Activated CD8-positive, alpha-beta memory T cell treated with anti-CD3 and anti-CD28 coated beads, Interleukin-2, amount 50 U/mL, for 48 hours (primary cell): ENCODE measurements around the gene PKD1.
"Not testable (repeated sequence)": the region's sequence is repeated elsewhere in the genome, so short reads cannot be mapped to it uniquely, and the experiment has no call there.

Experiments used
- DNase-seq: peaks from one replicate; pipeline ENCODE4 v3.0.0-alpha.2; 2020

The PKD1 gene

DNA sequence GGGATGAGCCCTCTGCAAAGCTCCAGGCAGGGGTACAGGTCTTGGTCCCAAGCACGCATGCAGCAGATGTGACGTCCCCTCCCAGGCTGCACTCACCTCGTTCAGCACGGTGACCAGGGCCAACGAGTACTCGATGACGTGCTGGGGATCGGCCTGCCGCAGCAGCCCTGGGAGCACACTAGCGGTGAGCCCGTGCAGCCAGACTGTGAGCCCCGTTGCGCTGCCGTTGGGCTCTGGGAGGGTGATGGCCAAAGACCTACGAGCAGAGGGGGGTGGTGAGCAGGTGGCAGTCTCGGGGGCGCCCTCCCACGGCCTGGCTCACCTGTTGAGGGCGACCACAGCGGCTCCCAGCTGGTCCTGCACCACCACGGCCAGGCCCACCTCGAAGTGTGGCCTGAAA is 29.9 kb downstream of the PKD1 start:
- not testable (repeated sequence) for DNase-seq

- not testable (repeated sequence) for DNase-seq
These were observed 30.4 kb downstream of the PKD1 start for GRCh38 chr16:2105291-2105690.

DNA sequence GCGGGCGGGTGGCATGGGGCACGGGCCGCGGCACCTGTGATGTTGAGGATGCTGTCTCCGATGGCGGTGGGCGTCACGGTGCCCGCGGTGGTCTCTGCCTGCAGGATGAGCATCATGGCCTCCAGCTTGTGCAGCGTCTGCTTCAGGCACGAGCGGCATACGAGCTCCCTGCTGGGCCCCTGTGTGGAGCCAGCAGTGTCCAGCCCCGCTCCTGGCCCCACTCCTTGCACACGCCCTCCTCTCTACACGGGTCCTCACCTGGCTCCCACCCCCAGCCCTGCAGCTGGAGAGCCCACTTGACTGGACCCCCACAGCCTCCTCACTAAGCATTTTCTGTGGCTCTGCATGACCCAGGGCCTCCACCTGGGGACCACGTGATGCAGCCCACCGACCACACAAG is 31.2 kb downstream of the PKD1 start:
- DNase-seq: not testable (repeated sequence)

DNA sequence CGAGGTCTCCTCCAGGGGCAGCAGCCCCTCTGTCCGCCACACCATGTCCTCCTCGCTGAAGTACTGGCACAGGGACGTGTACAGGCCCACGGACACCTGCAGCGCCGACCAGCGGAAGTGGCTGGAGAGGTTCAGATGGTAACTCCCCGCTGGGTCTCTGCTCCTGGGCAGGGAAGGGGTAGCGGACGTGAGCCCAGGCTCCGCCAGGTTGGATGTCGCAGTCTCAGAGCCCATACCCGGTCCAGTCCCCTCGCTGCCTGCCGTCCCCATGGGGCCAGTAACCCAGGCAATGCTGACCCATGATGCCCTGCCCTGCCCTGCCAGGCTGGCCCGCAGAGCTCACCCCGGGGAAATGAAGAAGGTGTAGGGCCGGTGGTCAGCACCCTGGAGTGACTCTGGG is 33.2 kb downstream of the PKD1 start:
- no peak for DNase-seq

- DNase-seq: not testable (repeated sequence)
These were observed 34.1 kb downstream of the PKD1 start for GRCh38 chr16:2101581-2101980.

- not testable (repeated sequence) for DNase-seq
These were observed 38.0 kb downstream of the PKD1 start for GRCh38 chr16:2097689-2098088.

- DNase-seq: no peak
These were observed 38.7 kb downstream of the PKD1 start for GRCh38 chr16:2096853-2097595.

DNA sequence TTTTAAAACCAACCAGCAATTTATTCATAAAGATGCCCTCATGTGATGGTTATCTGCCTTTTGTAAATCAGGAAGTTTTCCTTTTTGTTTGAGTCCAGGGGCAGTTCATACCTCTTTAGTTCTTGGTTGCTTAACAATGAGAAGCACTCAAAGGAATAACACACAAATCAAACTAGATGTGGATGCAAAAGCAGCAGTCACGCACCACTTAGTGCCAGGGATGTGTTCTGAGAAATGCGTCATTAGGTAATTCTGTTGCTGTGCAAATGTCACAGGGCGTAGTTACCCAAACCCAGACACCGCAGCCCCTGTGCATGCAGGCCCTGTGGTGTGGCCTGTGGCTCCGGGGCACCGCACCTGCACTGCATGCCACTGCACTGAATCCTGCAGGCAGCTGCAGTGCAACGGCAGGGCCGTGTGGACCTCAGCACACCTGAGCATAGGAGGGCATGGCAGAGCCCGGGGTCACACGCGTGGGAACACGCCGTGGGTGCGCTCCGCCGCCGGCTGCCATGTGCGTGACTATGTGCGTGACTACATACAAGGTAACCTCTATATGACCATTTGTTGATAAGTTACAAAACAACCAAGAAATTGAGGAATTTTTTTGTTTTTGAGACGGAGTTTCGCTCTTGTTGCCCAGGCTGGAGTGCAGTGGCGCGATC is 39.6 kb downstream of the PKD1 start:
- no peak for DNase-seq

DNA sequence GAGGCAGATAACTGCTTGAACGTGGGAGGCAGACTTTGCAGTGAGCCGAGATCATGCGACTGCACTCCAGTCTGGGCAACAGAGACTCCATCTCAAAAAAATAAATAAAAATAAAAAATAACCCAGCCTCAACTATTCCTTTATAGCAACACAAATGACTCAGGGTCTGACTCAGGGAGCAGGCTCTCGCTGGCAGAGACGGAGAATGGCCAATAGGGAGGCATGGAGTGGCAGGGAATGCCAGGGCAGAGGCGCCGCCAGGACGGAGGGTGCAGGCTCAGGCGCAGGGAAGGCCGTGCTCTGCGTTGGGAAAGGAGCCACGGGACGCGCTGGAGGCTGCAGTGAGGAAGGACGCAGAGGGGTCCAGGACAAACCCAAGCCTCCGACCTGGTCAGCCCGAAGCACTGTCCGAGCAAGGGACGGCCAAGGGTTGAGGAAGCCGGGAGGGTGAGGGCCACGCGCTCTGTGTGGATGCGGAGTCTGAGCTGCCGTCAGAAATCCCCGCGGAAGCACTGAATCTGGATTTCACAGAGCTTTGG is 40.3 kb downstream of the PKD1 start:
- no peak for DNase-seq

- no peak for DNase-seq
These were observed 41.9 kb downstream of the PKD1 start for GRCh38 chr16:2093793-2094192.

DNA sequence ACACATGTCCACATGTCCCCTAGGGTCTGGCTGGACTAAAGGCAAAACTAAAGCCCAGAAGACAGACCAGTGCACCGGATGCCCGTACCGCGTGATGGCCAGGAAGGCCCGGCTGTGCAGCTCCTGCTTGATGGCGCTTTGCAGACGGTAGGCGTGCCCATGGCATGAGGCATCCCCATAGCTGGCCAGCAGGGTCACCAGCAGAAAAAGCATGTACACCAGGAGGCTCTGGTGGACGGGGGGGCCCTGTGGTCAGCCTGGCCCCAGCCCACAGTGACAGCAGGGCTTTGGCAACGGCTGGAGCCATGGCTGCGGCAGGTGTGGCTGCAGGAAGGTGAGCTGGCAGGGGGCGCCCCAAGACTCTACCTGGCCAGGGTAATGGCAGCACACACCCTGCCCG is 42.8 kb downstream of the PKD1 start:
- DNase-seq: no peak

DNA sequence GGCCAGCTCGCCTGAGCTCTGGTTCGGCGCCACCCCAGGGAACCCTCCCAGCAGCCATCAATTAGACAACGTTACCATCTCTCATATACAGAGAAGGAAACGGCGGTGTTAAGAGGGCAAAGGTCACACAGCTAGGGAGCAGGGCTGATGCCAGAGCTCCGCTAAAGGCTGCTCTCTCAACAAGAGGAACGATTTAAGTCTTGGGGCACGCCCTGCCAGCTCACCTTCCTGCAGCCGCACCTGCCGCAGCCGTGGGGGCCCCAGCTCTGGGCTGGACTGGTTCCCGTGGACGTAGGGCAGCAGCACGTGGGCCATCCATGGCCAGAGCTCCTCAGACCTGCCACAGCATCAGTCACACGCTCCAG is 43.5 kb downstream of the PKD1 start:
- DNase-seq: no peak

DNA sequence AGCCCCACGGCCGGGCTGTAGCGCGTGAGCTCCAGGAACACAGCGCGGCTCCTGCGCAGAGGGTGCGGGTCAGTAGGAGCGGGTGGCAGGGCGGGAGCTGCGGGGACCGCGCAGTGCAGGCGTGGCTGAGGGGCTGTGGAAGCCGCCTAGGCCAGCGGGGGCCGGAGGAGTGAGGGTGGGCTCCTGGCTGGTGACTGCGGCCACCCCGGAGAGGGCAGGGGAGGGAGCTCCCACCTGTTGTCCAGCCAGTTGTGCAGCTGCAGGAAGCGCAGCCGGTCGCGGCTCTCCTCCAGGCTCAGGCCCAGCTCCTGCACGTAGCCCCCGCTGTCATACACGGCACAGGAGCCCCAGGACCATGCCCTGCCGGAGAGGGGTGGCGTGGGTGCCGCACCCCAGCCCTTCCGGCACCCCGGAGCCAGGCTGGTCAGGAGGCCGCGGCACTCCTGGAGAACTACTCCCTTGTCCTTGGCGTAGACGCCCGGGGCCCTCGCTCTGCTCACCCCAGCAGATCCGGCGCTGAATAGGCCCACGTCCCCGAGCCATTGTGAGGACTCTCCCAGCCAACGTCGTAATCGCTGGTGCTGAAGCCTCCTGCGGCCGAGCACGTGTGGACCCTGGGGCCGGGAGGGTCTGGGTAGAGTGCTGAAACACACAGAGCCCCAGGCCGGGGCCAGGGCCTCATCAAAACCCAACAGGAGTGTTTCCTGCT is 44.0 kb downstream of the PKD1 start:
- no peak for DNase-seq

DNA sequence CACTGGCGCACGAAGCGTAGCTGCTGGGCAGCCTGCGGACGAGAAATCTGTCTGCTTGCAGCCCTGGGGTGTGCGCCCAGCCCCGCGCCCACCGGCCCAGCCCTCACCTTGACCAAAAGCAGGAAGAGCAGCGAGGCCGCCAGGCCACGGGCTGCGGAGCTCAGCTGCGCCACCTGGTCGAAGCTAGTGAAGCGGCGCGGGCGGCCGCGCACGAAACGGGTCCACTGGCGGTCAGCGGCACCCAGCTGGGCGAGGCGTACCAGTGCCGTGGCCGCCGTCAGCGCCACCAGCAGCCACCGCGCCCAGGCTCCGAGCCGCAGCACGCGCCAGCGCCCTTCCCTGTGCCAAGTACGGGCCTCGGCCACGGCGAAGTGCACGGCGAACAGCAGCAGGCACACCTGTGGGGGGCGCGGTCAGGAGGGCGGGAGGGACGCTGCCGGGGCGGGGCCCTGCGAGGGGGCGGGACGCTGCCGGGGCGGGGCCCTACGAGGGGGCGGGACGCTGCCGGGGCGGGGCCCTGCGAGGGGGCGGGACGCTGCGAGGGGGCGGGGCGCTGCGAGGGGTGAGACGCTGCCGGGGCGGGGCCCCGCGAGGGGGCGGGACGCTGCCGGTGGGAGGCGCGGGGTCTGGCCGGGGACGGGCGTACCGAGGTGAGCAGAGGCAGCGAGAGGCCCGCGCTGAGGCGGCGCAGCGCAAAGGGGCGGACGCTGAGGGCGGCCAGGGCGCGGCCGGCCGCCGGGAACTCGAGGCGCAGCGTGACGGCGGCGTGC is 44.7 kb downstream of the PKD1 start:
- DNase-seq: no peak

DNA sequence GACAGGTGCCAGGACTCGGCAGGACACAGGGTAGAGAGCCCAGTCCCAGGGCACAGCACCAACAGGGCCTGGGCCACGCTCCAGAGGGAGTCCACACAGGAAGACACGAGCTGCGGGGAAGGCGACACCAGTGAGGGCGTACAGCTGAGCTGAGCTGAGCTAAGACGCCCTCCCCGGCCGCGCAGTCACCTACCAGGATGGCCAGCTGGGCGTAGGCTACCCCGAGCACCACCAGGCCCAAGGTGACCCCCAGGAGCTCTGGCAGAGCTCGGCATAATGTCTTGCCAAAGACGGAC is 45.3 kb downstream of the PKD1 start:
- DNase-seq: no peak

DNA sequence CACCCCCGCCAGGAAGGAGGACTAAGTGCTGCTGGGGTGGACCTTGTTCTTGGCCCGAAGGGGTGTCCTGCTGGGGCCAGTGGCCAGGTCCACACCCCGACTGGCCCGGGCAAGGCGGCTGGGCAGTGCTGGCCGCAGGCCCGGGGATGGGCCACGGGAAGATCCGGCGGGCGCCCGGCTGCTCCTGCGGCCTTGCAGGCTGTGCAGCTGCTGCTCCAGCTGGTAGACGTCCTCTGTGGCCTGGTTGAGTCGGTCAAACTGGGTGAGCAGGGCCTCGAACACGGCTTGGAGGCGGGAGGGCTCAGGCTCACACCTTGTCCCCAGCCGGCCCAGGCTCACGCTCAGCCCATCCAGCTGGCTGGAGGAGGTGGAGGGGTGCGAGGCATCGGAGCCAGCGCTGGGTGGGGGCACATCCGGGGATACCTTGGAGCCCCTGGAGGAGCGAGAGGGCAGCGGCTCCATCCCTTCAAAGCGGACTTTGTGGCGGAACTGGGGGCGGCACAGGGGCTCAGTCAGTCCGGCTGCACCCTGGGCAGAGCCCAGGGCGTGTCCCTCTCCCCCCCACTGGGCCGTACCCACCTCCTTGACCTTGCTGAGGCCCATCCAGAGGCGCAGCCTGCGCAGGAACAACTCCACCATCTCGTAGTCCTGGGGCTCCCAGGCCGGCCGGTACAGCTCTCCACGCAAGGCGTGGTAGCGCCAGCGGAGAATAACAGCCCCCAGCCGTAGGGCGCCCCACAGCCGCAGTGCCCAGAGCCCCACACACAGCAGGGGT is 45.8 kb downstream of the PKD1 start:
- DNase-seq: no peak

- DNase-seq: no peak
These were observed 46.8 kb downstream of the PKD1 start for GRCh38 chr16:2088759-2089358.

DNA sequence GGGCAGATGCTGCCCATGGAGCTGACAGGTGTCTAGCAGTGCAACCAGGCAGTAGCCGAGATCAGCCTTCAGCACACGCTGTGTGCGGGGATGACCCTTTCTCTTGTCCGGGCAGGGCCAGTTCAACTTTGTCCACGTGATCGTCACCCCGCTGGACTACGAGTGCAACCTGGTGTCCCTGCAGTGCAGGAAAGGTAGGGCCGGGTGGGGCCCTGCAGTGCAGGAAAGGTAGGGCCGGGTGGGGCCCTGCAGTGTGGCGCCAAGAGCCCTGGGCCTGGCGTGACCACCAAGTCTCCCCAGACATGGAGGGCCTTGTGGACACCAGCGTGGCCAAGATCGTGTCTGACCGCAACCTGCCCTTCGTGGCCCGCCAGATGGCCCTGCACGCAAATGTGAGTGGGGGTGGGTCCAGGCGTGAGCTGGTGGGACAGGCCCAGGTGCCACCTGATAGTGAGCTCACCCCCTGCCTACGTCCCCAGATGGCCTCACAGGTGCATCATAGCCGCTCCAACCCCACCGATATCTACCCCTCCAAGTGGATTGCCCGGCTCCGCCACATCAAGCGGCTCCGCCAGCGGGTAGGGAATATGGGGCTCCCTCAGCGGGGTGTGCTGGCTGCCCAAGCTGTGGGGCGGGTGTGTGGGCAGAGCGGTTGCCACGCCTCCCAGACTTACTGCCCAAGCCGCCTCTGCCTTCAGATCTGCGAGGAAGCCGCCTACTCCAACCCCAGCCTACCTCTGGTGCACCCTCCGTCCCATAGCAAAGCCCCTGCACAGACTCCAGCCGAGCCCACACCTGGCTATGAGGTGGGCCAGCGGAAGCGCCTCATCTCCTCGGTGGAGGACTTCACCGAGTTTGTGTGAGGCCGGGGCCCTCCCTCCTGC is 47.7 kb downstream of the PKD1 start:
- no peak for DNase-seq

DNA sequence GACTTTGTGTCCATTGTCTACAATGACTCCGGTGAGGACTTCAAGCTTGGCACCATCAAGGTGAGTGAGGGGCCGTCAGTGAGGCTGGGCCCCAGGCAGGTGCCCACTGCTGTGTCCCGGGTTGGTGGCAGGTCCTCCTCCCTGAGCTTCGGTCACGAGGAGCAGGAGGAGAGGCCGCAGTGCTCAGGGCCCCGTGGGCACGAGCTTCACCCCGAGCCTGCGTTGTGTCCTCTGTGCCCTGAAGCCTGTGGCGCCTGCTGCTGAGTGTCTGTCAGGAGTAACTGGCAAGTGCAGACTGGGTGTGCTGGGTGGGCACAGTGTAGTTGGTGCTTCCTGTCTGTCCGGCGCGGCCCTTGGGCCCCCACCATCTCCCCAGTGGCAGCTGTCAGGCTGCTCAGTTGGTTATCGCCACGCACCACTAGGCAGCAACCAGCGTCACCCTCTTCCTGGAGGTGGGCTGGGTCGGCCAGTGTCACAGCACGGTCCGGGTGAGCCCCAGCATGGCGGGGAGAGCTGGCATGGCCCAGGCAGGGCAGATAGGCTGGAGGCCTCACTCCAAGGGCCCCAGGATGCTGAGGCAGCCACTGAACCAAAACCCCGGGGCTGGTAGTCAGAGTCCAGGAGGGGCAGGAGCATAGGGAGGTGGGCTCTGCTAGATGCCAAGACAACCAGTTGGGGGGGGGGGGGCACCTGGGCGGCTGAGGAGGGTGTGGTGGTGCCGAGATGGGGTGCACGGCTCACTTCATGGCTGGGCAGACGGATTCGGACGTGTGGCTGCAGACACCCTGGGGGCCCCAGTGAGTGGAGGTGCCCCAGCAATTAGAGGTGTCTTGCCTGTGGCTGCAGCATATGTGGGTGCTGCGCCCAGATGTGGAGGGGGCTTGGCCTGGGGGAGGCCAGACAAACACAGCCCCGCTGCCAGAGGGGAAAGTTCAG is 48.6 kb downstream of the PKD1 start:
- no peak for DNase-seq
